B cell (primary cell): ENCODE measurements around the gene GABRG3.

Source experiments
- EZH2 ChIP-seq: IDR thresholded peaks from 2 replicates; pipeline ENCODE4 v1.6.1; 2012; ENCODE audit warnings: borderline replicate concordance, low read depth, mild to moderate bottlenecking, moderate library complexity, low read length; ENCODE audit not compliant: insufficient read depth, poor library complexity, severe bottlenecking
- TF ChIP-seq, protein P1 (sequence below): fragments of 200-600 bp; IDR thresholded peaks from one replicate; pipeline ENCODE4 v1.8.0; 2022; ENCODE audit warnings: antibody characterized with exemption, mild to moderate bottlenecking

GRCh38 chr15:27089676-27090075 lies 118.7 kb downstream of the GABRG3 start:
- TF ChIP-seq, protein P1, sequence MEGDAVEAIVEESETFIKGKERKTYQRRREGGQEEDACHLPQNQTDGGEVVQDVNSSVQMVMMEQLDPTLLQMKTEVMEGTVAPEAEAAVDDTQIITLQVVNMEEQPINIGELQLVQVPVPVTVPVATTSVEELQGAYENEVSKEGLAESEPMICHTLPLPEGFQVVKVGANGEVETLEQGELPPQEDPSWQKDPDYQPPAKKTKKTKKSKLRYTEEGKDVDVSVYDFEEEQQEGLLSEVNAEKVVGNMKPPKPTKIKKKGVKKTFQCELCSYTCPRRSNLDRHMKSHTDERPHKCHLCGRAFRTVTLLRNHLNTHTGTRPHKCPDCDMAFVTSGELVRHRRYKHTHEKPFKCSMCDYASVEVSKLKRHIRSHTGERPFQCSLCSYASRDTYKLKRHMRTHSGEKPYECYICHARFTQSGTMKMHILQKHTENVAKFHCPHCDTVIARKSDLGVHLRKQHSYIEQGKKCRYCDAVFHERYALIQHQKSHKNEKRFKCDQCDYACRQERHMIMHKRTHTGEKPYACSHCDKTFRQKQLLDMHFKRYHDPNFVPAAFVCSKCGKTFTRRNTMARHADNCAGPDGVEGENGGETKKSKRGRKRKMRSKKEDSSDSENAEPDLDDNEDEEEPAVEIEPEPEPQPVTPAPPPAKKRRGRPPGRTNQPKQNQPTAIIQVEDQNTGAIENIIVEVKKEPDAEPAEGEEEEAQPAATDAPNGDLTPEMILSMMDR = no peak
- TF ChIP-seq EZH2 = no peak
